Central memory CD4-positive, alpha-beta T cell (primary cell): Measurements from ENCODE around the gene KRTAP10-4.
"Not testable (repeated sequence)": the region's sequence is repeated elsewhere in the genome, so short reads cannot be mapped to it uniquely, and the experiment has no call there.

Experiments used
- DNase-seq: peaks from one replicate; pipeline ENCODE4 v3.0.0; 2022

The KRTAP10-4 gene

GRCh38 chr21:44601596-44602462 is 28.3 kb downstream of the KRTAP10-4 start:
- no peak for DNase-seq

- no peak for DNase-seq
These were observed 28.9 kb downstream of the KRTAP10-4 start for GRCh38 chr21:44602463-44602850.

DNA sequence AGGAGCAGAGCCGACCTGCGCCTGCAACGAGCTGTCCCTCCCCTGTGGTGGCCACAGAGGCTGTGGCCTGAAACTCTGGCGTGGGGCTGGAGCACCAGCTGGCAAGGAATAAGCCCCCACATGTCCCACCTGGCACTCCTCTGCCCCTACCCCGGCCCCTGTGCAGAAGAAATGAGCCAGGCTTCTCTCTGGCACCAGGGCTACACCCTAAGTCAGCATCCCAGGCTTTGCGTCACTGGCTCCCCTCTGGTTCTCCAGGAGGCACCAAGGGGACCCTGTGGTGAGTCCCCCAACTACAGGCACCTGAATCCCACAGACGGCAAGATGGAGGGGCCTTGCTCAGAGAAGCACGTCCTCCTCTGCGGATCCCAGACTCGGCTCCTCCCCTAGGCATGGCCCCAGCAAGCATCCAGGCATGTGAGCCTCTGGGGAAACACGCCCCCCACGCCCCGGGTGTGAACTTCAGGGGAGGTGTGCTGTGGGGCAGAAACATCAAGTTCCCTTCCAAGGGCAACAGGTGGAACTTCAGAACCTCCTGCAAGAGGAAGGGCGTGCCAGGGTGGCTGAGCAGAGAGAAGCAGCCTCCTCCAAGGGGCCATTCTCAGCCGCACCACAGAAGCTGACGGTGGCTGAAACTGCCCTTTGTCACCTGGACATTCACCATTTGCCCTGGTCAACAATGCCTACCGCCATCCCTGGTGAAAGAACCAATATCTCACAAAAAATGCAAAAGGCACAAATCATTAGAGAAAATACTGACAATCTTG is 29.8 kb downstream of the KRTAP10-4 start:
- DNase-seq = no peak

DNA sequence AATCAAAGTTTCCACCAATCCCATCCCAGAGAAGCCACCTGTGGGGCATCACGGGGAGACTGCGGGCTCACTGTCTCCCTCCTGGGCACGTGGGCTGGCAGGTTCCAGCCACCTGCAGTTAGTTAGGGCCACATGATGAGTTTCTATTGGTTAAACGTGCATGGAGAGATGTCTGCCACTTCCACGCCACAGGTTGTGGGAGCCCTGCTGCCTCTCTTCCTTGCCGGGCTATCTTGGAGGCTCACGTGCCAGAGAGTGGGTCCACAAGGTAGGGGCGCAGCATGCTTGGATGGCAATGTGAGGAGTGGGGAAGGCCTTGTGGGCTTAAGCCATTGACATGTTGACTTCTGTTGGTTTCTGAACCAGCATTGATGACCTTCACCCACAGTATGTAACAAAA is 30.4 kb downstream of the KRTAP10-4 start:
- DNase-seq = no peak

- no peak for DNase-seq
These were observed 33.0 kb downstream of the KRTAP10-4 start for GRCh38 chr21:44606495-44606894.

- no peak for DNase-seq
These were observed 35.7 kb downstream of the KRTAP10-4 start for GRCh38 chr21:44609193-44609592.

- not testable (repeated sequence) for DNase-seq
These were observed 36.8 kb downstream of the KRTAP10-4 start for GRCh38 chr21:44610157-44610843.

DNA sequence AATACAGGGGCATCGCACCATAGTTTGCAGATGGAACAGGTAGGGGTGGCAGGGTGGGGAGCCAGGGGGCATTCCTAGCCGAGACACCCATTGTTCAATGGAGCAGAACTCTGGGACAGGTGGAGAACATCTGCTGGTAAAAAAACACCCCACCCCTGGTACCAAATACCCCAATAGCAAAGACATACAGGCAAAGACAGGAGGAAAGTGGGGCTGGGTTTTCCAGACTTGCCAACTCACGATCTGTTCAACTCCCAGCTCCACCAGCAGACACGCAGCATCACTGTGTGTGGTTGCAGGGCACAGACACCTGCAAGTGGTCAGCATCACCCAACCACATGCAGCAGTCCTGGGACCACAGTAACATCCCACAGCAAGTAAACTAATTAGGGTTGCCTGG is 38.0 kb downstream of the KRTAP10-4 start:
- DNase-seq = no peak

DNA sequence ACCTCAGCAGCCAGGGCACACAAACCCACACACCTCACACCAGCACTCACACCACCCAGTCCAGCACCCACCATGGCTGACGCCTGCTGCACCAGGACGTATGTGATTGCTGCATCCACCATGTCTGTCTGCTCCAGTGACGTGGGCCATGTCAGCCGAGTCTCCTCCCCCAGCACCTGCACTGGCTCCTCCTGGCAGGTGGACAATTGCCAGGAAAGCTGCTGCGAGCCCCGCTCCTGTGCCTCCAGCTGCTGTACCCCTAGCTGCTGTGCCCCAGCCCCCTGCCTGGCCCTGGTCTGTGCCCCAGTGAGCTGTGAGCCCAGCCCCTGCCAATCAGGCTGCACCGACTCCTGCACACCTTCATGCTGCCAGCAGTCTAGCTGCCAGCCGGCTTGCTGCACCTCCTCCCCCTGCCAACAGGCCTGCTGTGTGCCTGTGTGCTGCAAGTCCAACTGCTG is 38.5 kb downstream of the KRTAP10-4 start, which contains the start of gene KRTAP10-8:
KRTAP10-8 (plus strand) TSS at position 51 of the 458 bp plus-strand sequence; CDS start at position 73, 22 bp downstream.
- DNase-seq = no peak

- DNase-seq = no peak
These were observed 39.2 kb downstream of the KRTAP10-4 start for GRCh38 chr21:44612669-44613229.

GRCh38 chr21:44613386-44614155 is 40.0 kb downstream of the KRTAP10-4 start:
- no peak for DNase-seq

- no peak for DNase-seq
These were observed 40.7 kb downstream of the KRTAP10-4 start for GRCh38 chr21:44614161-44614631.

GRCh38 chr21:44614961-44615391 is 41.4 kb downstream of the KRTAP10-4 start:
- DNase-seq = no peak

DNA sequence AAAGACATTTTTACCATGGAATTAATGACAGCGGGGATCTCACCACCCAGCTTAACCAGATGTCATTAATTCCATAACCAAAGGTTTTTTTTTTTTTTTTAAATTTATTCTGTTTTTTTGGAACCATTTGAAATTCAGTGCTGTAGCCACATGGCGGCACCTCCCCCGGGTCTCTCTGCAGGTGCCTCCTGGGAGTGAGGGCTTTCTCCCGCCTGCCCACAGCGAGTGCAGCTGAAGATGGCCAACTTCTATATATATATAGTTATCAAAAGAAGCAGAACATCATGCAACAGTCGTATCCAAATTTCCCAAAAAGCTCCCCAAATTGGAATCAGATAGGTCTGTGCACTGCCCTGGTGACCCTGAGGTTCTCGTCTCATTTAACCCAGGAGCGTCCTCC is 41.9 kb downstream of the KRTAP10-4 start:
- no peak for DNase-seq

DNA sequence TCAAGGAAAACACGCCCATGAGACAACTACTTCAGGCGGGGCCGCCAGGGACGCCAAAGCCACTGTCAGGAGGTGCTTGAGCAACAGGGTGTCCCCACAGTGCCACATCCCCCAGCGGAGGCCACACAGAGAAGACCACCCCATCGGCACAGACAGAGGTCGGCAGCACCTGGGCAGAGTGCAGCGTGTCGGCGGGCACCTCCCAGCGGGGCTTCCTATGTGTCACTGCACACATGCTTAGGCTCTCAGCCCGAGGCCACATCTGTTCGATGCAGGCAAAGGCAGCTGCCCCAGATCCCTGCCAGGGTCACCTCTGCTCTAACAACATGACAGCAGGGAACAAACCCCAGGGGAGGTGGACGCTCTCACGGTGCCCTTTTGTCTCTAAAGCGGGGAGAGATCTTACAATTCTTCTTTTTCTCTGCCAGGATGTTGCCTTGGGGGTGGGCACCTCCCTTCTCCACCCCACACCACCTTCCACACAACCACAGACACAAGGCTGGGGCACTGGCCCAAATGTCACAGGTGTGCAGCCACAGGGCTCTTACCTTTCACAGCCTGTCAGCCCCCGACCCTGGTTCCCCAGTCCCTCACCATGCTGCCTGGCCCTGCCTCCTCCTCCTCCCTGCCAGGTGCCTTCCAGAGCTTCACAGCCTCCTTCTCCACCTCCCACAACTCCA is 42.5 kb downstream of the KRTAP10-4 start:
- DNase-seq = no peak

DNA sequence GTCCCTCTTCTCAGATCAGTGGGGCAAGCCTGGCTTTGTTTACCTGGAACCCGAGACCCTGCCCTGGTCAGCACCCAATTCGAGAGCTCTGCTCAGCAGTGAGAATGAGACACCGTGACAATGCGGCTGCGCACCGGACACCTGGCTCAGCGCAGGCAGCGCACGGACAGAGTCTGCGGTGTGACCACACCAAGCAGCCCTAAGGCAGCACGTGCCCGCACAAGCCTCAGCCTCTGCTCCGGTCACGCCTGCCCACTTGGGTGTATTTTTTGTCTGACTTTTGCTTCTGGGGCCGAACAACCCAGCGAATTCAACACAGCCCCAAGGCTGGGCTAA is 43.0 kb downstream of the KRTAP10-4 start:
- DNase-seq = no peak

DNA sequence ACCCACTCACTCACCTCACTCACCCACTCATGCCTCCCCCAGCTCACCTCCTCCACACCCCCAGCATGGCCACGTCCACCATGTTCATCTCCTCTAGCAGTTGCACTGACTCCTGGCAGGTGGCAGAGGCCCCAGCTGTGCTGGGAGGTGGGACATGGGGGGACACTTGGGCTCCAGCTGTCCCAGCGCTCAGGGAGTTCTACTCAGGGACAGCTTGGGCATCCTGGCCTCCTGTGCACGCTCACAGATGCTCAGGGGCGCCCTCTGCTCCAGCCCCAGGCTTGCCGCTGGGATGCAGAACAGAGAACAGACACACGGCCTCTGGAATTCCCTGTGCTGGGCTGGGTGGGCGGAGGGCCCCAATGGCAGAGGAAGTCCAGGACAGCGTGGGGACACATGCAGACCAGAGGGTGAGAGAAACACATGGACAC is 43.6 kb downstream of the KRTAP10-4 start:
- no peak for DNase-seq

- no peak for DNase-seq
These were observed 45.0 kb downstream of the KRTAP10-4 start for GRCh38 chr21:44618504-44618903.

DNA sequence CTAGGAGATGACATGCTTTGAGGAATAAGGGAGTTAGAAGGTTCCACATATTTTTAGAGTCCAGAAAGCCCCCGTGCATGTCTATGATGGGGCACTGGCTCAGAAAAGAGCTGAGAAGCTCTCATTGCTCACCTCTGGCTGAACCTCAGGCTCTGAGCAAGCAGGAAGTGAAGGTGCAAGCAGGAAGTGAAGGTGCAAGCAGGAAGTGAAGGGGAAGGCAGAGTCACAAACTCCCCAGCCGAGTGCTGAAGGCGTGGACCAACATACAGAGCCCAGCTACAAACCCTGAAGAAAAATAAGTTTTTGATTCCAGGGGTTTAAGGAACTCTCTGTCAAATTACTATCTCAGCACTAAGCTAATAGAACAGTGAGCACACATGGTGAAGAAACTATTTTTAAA is 45.4 kb downstream of the KRTAP10-4 start:
- peak; percentile 73 for DNase-seq

DNA sequence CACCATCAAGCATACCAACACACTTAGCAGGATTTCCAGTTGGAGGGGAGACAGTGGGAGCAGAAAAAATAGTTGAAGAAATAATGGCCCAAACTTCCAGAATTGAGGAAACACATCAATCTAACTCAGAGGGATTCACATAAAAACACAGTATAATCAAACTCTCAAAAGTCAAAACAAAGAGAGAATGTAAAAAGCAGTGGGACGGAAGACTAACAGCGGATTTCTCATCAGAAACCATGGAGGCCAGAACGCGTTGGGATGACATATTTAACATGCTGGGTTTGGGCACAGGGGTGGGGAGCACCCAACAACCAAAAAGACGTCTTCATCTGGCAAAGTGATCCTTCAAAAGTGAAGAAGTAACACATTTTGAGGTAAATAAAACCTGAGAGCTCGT is 46.4 kb downstream of the KRTAP10-4 start:
- no peak for DNase-seq

DNA sequence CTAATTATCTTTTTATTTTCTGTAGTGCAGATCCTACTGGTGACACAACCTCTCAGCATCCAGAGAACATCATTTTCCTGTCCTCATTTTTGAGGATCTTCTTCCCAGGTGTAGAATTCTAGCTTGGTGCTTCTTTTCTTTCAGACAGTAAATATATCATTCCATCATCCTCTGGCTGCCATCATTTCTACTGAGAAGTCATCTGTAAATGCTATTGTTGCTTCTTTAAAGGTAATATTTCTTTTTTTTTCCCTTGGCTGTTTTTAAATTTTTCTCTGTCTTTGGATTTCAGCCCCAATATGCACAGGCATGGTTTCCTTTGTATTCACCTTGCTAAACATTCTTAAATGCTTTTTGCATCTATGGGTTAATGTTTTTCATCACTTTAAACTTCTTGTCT is 50.0 kb downstream of the KRTAP10-4 start:
- no peak for DNase-seq
